Measurements from ENCODE around the gene DDX5.

DDX5 gene

DNA sequence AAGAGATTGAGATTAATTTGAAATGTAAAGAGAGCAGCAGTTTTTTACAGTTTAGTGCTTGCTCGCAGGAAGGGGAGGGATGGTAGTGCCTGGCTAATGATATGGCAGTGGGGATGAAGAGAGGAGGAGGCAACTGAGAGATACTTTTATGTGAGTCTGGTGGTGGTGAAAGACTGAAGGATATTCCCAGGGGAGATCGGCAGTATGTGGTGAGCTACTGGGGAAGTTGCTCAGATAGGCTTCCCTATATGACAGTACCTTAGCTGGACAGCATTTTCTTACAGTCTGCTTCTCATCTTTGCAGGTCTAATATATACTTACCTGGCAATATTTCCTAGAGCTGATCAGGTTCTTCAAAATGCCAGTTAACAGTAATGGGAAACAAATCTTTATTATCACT lies 9.3 kb upstream of the DDX5 start:
- no peak for DNase-seq
- in situ Hi-C loops (cut with MboI; ENCODE audit: low pct_unique_long_range_greater_than_20kb, low sequenced_read_pairs), result no loop called here

DNA sequence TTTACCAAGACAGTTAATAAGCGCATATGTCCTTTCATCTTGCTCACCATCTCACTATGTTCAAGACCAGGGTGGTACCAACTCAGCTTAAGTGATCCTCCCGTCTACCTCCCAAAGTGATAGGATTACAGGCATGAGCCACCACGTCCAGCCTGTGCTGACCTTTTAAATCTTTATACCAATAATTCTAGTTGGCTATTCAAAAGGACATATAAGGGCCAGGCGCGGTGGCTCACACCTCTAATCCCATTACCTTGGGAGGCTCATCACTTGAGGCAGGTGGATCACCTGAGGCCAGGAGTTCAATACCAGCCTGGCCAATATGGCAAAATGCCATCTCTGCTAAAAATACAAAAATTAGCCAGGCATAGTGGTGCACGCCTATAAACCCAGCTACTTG lies 3.1 kb upstream of the DDX5 start:
- no peak for DNase-seq
- in situ Hi-C loops (cut with MboI; ENCODE audit: low pct_unique_long_range_greater_than_20kb, low sequenced_read_pairs), result loop anchor here (10.0 kb wide), 1 partner anchor 184 kb away; no protein-coding TSS in a partner anchor

DNA sequence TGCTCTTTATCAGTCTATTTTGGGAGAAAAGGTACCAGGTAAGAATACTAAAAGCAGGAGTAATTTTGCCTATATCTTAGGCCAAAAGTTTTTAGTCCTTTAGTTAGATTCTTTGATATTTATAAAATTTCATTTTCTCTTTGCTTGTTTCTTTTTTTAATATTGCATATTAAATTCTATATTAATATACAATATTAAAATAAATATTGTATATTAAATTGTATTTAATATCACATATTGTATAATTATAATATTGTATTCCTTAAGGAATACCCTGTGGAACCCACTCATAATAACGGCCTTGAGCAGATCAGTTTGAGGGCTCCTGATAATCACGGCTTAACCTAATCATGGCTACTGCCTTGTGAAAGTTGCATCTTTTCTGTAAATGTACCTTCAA lies 2.6 kb upstream of the DDX5 start:
- in situ Hi-C loops (cut with MboI; ENCODE audit: low pct_unique_long_range_greater_than_20kb, low sequenced_read_pairs), result loop anchor here (10.0 kb wide), 1 partner anchor 184 kb away; no protein-coding TSS in a partner anchor
- no peak for DNase-seq

DNA sequence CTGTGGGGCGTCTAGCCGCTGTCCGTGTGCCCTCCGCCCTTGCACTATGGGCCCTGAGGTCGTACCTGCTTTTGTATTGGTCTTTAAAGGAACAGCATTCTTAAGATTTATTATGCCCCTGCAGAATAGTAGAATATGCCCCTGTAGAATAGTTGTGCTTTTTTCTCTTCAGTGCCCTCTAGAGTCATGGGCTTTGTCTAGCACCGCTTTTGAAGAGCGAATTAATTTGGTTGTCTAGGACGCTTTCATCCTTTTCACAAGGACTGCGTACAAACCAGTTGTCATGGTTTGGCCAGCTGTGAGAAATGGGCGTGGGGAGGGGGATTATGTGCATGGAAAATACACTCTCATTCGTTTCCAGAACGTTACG lies 1.3 kb upstream of the DDX5 start:
- in situ Hi-C loops (cut with MboI; ENCODE audit: low pct_unique_long_range_greater_than_20kb, low sequenced_read_pairs), result loop anchor here (10.0 kb wide), 1 partner anchor 183 kb away; no protein-coding TSS in a partner anchor
- peak; percentile 82 for DNase-seq

DNA sequence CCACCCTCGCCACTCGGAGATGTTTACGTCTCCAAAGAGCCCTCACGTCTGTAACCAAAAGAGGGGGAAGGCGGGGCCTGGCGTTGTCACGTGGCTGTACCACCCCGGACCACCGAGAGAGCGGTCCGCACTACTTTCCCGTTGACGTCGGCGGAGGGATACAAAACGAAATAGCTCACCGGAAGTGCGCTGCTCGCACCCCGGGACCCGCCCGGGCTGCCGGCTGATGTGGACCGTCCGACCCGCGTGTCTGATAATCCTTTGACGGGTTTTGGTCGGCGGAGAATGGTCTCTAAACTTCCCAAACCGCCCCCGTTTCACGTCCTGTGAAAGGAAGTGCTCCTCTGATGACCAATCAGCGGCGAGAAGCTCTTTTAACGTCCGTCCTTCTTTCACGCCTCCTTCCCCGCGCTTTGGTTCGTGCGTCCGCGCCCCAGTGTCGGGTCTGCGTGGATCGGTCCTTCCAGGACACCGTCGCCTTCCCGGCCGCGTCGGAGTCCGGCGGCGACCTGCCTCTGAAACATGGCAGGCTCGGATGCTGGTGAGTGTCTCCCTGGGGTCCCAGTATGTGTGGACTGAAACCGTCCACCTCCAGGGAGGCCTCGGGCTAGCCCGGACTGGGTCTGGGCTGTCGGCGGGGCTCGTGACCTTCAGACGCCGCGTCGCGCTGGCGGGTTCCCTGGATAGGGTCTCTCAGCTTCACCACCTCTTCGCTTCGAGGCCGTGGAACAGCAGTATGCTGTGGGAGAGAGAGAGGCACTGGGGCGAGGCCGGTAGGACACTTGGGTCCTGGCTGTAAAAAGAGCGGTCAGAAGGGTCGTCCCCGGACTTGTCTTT lies 705 bp upstream of the DDX5 start, which contains the start of gene CEP95:
Gene CEP95, plus strand, starts transcription at position 402 of the 837 bp plus-strand sequence. Its CDS starts 121 bp downstream, at position 523.
- in situ Hi-C loops (cut with MboI; ENCODE audit: low pct_unique_long_range_greater_than_20kb, low sequenced_read_pairs), result loop anchor here (10.0 kb wide), 1 partner anchor 182 kb away; no protein-coding TSS in a partner anchor
- peak; percentile 94 for DNase-seq

DNA sequence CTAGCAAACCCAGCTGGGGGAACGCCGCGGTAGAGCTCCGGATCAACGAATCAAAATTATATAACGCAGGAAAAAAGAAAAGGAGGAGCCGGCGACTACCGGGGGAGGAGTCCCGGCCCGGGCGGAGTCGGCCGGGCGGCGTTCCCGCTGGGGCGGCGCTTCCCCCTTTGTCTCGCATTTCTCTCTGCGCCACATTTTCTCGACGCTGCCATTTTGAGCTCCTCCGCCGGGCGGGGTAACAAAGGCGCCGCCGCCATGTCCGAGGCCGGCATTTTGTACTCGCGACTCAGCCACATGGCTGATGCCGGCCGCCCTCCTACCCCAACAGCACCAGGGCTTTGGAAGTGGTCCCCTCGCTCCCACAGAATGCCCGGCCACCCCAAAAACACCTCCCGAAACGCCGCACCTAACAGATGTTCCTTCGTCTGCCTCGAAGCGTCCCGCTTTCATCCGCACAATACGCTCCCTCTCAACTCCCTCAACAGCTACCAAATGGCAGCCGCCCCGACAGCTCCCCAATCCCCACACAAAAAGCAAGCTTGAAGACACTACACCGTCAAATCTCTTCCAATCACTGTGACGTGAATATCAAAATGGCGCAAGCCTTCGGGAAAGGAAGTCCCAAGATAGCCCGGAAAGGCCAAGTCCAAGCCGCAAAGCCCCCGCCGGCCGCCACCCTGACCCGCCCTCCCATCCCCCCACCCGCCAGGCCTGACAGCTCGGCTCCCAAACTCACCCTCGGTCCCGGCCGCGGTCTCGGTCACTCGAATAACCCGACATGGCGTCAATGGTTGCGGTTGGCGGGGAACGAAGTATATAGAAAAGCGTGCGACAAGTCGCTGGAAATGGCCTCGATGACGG lies 519 bp downstream of the DDX5 start:
- peak; percentile 92 for DNase-seq
- in situ Hi-C loops (cut with MboI; ENCODE audit: low pct_unique_long_range_greater_than_20kb, low sequenced_read_pairs), result loop anchor here (10.0 kb wide), 1 partner anchor 181 kb away; no protein-coding TSS in a partner anchor

DNA sequence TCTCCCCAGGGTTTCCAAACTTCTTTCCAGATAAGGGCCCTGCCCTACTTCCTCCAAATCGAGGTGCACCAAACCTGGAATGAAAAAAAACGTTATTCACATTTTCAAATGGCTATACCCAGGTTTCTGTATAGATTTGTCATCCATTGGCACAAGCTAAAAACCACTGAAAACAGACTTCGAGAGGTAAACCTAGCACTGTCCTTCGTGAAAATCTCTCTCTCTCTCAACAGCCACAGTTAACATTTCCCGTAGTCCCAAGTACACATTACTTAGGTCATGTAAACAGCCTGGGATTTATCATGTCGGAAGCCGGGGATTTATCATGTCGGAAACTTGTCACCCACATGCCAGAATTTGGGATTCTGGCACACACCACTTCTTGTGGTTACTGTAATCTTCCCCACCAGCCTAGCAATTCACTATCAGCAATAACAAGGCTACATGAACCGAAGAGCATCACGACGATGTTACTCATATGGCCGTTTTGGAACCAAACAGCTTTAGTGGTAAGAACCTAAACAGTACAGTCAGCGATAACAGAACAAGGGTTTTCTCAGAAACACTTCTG lies 1.2 kb downstream of the DDX5 start:
- no peak for DNase-seq
- in situ Hi-C loops (cut with MboI; ENCODE audit: low pct_unique_long_range_greater_than_20kb, low sequenced_read_pairs), result loop anchor here (10.0 kb wide), 1 partner anchor 180 kb away; no protein-coding TSS in a partner anchor

DNA sequence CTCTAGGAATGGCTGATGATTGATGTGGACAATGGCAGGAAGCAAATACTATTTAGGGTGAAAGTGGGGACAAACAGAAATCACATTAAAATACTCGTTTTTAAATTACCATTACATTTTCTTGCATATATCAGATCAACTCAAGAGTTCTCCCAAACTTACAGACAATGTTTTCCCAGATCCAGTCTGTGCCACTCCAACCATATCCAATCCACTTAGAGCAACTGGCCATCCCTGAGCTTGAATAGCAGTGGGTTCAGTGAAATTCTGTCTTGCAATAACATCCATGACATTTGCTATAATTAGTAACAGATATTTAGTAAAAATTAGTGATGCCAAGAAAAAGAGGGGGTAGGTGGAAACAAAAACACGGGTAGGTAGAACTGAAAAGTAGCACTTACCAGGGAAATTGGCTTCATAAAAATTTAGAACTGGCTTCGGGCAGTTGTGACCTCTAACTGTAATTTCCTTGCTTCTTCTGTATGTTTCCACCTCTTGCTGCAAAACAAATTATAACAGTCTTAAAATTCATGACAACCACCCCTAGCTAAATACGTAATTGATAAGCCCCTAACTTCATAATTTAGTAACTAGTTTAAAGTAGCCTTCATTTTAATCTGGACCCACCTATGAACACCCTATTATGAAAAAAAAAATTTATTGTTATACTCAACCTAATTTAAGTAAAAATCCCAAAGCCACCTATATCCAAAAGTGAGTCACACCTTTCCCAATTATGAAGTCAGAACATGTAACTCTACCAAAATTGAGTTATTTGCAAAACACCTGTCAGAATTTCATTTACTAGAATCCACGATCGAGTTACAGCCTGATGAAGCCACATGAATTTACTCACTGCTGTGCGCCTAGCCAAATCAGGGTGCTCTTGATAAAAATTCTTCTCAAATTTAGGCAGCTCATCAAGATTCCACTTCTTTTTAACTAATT lies 2.0 kb downstream of the DDX5 start:
- in situ Hi-C loops (cut with MboI; ENCODE audit: low pct_unique_long_range_greater_than_20kb, low sequenced_read_pairs), result loop anchor here (10.0 kb wide), 1 partner anchor 179 kb away; no protein-coding TSS in a partner anchor
- DNase-seq, result no peak

DNA sequence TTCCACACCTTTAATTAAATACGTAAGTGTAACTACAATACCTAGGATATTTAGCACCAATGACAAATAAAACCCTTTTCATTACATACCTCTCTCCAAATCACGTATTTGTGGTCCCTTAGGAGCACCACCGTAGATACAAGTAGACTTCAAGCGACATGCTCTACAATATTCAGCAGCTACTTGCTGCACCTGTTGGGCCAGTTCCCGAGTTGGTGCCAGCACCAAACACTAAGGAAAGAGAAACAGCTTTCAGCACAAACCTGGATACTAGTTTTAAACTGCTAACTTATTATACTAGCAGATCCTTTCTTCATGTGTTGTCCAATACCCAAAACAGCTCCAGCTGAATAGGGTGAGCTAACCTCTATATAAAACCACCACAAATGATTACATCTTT lies 2.7 kb downstream of the DDX5 start:
- in situ Hi-C loops (cut with MboI; ENCODE audit: low pct_unique_long_range_greater_than_20kb, low sequenced_read_pairs), result loop anchor here (10.0 kb wide), 1 partner anchor 179 kb away; no protein-coding TSS in a partner anchor
- no peak for DNase-seq

DNA sequence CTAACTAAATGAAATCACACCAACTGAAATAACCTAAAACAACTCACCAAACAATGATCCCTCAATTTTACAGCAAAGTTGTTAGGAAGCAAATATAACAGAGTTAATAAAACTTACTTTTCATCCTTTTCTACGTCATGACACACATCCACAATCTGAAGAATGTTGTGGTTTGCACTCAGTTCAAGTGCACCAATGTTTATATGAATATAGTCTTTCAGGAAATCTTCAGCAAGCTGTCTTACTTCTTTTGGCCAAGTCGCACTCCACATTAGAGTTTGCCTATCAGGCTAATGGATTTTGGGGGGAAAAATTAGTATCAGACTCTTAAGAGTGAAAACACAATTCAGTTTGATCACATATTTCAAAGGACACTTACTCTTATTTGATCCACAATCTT lies 3.3 kb downstream of the DDX5 start:
- DNase-seq, result no peak
- in situ Hi-C loops (cut with MboI; ENCODE audit: low pct_unique_long_range_greater_than_20kb, low sequenced_read_pairs), result loop anchor here (10.0 kb wide), 1 partner anchor 178 kb away; no protein-coding TSS in a partner anchor

DNA sequence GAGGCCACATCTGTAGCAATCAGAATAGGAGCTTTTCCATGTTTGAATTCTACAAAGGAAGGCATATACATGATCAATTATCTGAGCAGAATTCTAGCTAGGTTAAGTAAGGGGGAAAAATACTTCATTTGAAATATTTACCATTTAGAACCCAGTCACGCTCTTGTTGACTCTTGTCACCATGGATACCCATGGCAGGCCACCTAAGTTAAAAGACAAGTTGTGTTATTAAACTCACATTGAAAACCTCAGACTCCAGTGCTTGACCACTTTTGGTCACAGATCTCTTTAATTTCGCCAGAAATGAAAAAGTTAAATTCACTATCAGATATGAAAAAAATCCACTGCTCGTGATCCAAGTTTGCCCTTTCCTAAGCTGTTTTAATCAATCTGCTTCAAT lies 4.1 kb downstream of the DDX5 start:
- no peak for DNase-seq
- in situ Hi-C loops (cut with MboI; ENCODE audit: low pct_unique_long_range_greater_than_20kb, low sequenced_read_pairs), result loop anchor here (10.0 kb wide), 1 partner anchor 177 kb away; no protein-coding TSS in a partner anchor

DNA sequence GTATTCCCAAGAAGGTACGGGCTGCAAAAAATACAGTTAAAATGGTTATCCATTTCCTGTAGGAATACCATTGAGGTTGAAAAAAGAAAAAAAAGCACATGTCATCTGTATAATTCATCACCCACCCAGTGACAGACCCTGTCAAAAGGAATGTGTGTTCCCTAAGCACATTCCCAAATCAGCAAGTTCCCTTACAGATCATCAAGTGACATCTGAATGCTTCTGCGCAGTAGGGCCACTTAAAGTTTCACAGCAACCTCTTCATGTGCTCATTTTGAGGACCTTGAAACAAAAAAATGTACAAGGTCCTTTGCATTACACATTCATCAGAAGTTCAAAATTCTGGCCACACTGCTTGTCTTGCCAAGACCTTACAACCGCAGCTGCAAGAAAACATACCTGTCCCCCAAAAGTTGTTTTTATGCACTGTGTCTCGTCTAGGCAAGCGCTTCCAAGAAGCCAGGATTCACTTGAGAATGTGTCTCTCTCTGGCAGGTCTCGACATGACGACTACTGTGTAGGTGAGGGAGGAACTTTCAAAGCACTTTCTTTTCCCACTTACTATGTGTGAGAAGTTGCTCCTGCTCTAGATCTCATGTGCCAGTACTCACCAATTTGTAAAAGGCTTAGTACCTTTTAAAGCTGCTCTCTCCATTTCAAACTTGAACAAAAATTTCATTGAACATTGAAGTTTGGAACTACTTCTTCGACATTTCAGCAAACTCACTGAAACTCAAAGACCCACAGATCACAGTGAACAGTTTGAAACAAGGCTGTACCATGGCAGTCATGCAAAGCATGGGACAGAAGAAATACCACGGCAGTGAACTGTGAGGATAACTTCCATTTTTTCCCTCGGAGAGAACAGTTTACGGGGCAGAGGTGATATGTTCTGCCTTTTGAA lies 5.0 kb downstream of the DDX5 start:
- in situ Hi-C loops (cut with MboI; ENCODE audit: low pct_unique_long_range_greater_than_20kb, low sequenced_read_pairs), result loop anchor here (10.0 kb wide), 1 partner anchor 176 kb away; no protein-coding TSS in a partner anchor
- no peak for DNase-seq

DNA sequence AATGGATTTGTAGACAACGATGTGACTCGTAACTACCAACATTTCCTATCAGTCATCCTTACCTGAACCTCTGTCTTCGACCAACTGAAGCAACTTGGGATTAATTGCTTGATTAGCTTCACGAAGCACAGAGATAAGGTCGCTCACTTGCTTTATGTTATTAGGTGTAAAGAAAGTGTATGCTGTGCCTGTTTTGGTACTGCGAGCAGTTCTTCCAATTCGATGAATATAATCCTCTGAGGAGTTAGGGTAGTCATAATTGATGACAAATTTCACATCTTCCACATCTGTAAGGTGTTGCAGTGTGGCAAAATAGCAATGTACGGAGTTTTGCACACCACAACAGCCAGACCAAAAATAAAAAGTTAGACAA lies 5.6 kb downstream of the DDX5 start:
- DNase-seq, result no peak

DNA sequence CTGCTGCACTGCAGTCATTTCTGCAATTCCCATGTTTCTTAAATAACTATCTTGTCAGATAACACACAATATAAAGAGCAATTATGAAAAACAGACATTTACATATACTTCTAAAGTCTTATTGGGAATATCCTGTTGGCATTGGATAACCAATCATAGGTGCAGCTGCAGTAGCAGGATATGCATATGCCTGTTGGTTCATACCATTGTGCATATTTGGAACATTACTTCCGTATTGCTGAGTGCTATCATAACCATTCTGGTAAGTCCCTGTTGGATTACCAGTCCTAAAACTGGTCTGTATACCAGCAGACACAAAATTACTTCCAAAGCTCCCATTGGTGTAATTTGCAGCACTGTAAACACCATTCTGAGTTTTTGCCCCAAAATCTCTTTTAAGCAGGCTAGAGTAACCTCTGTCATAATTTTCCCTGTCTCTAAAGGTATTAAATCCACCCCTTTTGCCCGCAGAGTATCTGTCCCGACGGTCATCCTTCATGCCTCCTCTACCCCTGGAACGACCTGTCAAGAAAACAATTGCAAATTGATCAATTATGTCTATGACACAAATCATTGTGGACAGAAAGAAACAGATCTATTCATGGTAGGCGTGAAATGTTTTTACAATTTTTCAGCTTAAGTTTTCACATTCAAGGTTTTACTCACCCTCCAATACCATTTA lies 6.1 kb downstream of the DDX5 start:
- in situ Hi-C loops (cut with MboI; ENCODE audit: low pct_unique_long_range_greater_than_20kb, low sequenced_read_pairs), result loop anchor here (10.0 kb wide), 2 partner anchors 75 to 175 kb away; no protein-coding TSS in a partner anchor
- DNase-seq, result no peak

More for the DNA sequence above, 5.6 kb downstream of the DDX5 start:
- in situ Hi-C loops (cut with MboI; ENCODE audit: low pct_unique_long_range_greater_than_20kb, low sequenced_read_pairs), result loop anchor here (10.0 kb wide), 1 partner anchor 176 kb away; no protein-coding TSS in a partner anchor

DNA sequence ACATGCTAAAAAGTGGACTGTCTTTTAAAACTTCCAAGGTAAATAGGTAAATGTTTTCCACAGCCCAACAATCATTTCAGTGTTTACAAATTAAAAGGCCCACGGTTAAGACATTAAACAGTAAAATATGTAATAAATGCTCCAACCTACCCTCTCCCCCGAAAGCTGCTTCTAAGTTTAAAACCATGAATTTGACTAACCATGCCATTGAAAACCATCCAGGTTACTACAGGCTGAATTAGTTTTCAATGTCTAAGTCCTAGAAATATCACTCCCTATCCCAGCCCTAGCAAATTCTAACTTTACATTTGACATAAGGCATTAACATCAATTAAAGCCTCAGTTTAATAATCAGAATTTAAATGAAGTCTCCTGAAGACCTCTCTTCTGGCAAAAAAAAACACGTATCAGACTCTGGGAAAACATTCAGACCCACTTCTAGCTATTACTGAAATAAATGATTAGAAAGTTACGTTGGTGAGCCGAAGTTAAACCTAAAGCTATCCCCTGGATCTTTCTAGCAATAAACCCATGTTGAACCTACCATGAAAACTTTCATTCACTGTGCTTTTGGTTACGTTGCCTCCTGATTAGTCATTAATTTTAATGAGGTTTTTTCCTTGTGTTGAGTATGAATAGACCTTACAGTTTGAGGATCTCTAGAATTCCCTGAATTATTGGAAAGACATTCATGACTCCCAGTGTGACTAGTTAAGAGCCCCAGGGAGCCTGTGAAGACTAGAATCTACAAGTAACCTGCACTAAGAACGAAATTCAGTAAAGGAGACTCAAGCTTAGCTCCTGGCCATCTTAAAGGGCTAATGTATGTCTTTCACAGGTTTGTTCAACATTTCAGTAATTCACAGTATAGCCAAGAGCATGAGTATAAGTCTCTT lies 7.5 kb downstream of the DDX5 start:
- in situ Hi-C loops (cut with MboI; ENCODE audit: low pct_unique_long_range_greater_than_20kb, low sequenced_read_pairs), result loop anchor here (10.0 kb wide), 1 partner anchor 74 kb away; no protein-coding TSS in a partner anchor
- DNase-seq, result no peak

Data from KBM-7 (cell line).